ENCODE data around the gene PGBD5.

The PGBD5 gene

GRCh38 chr1:230347896-230348295 is 78.2 kb downstream of the PGBD5 start:
- DNase-seq (ENCODE audit: low read depth) = no peak

- DNase-seq (ENCODE audit: low read depth) = no peak
Measured at GRCh38 chr1:230345139-230345885, 80.8 kb downstream of the PGBD5 start.

DNA sequence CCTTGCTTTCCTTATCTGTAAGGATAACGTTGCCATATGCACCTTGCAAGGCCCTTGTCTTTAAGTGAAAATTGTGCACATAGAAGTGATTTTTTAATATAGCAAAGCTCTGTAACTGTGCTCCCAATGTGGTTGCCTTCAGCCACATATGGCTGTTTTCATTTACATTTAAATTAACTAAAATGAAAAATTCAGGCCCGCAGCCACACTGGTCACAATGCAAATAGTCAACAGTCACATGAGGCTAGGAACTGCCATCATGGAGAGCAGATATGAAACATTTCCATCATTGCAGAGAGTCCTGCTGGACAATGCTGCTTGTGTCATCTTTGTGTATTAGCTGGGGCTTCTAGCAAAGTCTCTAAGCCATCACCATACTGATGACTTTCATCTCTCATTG is 83.4 kb downstream of the PGBD5 start:
- DNase-seq (ENCODE audit: low read depth) = no peak

- DNase-seq (ENCODE audit: low read depth) = no peak
Measured at GRCh38 chr1:230342019-230342418, 84.1 kb downstream of the PGBD5 start.

DNA sequence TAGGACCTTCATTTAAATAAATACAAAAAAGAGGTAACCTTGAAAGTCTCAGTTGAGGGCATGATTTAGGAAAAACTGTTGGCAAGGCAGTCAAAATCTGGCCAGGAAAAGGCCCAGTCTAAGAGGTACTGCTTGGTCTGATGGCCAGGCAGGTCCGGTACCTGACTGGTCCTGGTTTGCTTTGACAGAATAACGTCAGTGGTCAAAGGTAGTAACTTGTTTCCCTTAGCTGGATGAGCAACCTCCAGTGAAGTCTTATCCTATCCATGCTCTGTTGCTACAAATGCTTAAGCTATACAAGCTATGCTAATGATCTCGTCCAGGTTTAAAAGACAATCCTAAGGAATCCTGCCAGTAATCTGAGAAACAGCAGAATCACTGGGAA is 85.0 kb downstream of the PGBD5 start:
- no peak for DNase-seq (ENCODE audit: low read depth)

DNA sequence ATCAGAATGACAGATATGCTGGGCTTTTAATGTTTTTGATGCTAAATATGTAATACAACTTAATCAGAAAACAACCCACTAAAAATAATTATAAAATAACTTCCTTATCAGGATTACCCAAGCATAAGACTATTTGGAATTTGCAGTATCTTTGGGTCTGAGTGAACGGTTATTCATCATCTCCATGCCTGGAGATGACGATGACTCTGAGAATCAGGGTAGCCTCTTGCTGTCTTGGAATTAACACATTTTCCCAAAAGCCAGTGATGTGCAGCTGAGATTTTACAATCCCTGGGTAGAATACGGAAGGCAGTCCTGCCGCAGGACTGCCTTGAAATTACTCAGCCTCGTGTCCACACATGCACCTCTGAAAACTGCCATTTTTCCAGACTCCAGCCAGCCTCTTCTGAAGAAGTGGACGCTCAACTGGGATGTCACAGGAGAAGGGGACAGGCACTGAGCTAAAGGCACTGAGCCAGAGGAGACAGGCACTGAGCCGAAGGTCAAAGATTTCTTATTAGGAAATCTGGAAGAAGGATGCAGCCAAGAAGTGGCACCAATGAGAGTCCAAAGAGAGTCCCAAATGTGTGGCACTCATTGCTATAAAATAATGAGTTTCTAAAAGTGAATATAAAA is 85.5 kb downstream of the PGBD5 start:
- no peak for DNase-seq (ENCODE audit: low read depth)

DNA sequence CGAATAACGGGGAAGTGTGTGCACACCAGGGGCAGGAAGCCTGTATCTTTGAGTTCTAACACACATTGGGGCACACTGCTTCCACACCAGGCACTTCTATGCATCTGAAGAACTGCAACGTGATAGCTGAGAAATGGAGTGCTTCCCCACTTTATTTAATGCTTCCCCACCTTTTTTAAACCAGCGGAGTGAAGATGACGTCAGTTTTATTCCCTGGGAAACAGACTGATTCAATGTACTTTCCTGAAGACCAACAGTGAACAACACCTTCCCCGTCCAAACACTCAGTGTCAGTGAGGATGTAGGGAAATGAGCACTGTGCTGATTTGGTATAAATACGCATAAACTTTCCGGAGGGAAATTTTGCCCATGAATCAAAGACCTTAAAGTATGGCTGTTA is 87.1 kb downstream of the PGBD5 start:
- DNase-seq (ENCODE audit: low read depth) = no peak

DNA sequence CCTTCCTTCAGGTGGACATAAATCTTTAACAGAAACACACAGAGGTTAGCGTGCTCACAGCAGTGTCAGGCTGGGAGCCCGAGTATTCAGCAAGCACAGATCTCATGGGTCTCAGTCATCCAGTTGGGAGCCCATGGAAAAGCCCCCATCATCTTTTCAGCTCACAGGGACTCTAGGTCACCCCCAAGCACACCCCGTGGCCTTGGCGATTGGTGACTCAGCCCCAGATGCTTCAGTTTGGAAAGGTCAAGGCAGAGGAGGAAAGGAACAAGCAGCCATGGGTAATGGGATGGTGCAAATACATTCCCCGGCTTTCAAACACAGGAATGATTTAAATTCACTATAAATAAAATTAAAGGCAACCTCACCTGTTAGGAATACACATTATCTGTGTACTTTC is 88.9 kb downstream of the PGBD5 start:
- DNase-seq (ENCODE audit: low read depth) = no peak

DNA sequence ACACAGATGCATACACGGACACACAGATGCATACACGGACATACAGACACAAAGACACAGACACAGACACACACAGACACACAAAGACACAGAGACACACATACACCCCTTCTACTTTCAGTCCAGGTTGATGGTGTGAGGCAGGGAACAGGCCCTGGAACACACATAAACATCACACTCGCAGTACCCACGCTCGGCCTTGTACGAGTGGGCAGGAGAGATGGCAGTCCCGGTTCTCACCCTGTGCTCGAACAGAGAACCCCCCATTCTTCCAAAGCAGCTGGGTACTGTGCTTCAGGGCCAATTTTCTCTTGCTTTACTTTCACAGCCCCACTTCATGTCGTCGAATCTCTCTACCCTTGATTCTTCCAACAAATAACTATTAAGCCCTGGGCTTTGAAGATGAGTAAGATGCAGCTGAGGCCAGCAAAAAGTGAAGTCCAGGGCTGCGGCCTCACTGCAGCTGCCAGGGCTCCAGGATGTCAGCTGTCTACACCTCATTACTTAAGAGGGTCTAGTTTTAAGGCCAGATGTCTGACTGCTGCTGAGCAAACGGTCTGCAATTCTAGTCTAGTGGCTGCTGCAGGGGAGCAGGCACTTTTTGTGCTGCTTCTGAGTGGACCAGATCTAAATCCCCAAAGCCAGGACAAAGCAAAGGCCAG is 90.1 kb downstream of the PGBD5 start:
- DNase-seq (ENCODE audit: low read depth) = no peak

DNA sequence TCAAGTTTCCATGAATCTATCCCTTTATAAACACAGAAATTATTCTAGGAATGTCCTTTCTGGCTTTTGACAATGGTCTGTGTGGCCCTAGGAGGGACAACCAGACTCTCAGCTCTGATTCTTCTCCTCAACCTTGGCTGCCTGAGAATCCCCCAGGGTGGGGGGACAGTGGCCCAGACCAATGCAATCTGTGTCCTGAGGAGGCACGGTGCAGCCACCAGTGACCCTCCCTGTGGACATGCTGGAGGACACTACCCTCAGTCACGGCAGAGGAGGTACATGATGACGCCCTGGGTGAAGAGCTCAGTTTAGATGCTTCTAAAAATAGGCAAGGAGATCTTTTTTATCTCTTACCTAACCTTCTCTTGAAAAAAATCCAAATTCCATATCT is 91.7 kb downstream of the PGBD5 start:
- DNase-seq (ENCODE audit: low read depth) = no peak

DNA sequence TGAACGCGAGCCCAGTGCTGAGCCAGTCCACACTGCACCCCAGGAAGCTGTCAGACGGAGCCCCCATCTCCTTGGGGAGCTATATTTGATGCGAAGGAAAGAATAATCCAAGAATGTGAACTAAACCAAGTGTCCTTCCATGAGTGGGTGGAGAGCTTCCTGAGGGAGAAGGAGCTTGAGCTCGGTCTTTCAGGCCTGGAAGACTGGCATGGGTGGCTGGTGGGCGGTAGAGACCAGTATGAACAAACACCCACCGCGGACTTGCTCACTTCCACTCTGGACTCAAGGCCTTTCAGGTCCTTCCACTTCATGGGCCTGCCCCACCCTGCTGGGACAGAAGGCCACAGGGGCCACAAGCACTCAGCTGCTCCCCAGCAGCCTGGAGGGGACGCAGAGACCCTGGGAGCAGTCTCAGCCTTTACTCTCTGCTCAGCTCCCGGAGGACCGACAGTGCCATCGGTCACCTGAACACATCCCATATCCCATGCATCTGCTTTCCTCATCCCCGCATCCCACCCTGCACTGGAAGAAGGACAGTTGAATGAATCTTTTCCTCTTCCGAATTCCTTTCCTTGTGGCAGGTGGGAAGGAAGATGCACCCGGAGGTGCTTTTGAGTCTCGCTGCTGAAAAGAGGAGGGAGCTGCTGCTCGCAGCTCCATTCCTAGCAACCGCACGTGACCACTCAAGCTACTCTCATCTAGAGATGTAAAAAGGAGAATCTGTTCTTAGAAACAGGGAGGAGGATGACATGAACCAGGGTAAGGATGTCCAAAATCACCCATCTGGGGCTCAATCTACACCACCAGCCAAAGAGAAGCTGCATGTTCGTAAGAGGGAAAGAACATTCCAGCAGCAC is 92.3 kb downstream of the PGBD5 start:
- DNase-seq (ENCODE audit: low read depth) = no peak

- DNase-seq (ENCODE audit: low read depth) = no peak
Measured at GRCh38 chr1:230332575-230333066, 93.5 kb downstream of the PGBD5 start.

DNA sequence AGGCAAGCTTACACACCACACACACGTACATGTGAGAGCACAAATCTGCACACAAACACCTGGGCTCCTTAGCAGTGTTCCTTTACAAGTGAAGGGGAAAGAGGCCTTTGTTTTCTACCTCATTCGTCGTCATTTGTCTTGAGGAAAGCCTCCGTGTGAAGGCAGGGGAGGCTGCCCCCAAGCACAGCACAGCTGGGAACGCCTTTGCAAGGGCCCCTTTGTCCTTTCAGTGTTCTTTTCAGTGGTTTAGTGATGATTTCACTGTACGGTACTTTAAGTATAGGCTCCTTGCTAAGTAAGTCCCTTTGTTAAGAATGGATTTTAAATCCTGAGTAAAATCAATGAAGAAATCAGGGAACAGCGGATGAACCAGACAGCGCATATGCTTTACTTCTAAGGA is 94.1 kb downstream of the PGBD5 start:
- no peak for DNase-seq (ENCODE audit: low read depth)

DNA sequence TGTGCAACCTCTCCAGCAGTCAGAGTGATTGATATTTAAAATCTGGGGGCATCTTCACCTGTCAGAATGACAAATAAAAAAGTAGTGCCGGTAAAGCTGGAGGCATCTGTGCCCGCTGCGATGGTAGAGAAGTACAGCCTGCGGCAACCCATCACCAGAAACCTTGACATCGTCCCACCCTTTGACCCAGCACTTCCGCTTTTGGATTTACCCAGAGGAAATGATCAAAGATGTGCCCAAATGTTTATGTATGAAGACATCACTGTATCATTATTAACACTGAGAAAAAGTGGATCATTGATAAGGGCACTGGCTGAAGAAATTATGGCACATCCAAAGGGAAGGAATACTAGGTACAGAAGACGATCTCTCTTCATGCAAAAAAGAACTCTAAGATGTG is 96.0 kb downstream of the PGBD5 start:
- DNase-seq (ENCODE audit: low read depth) = no peak

- no peak for DNase-seq (ENCODE audit: low read depth)
Measured at GRCh38 chr1:230328342-230329015, 97.7 kb downstream of the PGBD5 start.

DNA sequence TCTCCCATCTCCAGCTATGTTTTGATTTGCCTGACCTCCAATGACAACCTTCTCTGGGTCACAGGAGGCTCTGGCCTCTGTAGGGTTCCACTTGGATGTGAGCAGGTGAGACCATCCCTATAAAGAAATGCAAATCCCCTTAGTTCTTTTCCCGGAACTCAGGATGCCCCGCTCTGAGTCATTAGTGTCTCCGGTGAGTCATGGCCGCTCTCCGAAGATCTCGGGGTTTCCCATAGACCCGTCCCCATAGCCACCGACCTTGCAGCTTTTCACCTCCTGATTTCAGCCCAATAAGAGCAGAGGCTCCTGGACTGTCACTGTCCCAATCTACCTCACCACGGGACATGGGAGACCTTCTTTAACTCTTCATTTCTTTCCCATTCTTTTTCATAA is 98.2 kb downstream of the PGBD5 start:
- DNase-seq (ENCODE audit: low read depth) = no peak

GRCh38 chr1:230326971-230327891 is 98.9 kb downstream of the PGBD5 start:
- no peak for DNase-seq (ENCODE audit: low read depth)

DNA sequence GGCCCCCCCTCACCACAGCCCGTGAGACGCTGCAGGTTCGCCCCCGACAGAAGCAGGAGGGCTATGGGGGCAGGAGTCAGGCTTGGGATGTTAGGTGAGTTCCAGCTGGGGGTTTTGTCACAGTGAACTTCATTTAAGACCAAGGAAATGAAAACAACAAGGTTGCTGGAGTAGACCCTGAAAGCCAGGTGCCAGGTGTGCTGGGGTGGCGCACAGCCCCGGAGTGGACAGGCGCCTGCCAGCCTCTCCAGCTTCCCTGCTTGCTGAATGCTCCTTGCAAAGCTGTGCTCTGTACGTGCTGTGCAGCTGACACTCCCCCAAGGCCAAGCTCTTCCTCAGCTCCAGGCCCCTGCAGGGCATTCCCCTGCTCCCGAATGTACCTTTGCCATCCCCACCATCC is 102.4 kb downstream of the PGBD5 start:
- no peak for DNase-seq (ENCODE audit: low read depth)

GRCh38 chr1:230322967-230323547 is 103.1 kb downstream of the PGBD5 start:
- no peak for DNase-seq (ENCODE audit: low read depth)

DNA sequence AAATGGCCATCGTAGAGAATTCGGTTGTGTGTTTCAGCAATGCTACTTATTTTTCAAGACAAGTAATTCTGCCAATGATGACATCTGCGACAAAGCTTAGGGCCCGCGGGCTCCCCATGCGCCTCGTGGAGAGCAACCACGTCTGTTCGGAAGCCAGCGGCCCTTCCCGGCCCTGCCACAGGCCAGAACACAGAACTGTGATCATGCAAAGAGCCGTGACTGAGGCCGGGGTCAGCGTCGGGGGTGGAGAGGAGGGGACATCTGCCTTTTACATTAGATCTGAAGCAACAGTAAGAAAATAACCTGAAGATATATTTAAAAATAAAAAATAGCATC is 103.7 kb downstream of the PGBD5 start:
- no peak for DNase-seq (ENCODE audit: low read depth)
